Lower leg skin (tissue), 4 donors: ENCODE data around the gene SORCS2. TPM values are rescaled to one million over a fixed set of nuclear protein-coding genes. Genes with fewer than 3 reads are reported as not detected.

Experiments
- DNase-seq, 2 donors: peaks; one replicate each; pipeline ENCODE4 v3.0.0-alpha.2; 2019; ENCODE audit warnings: low spot score in 2 of 2
- H3K4me3 ChIP-seq: fragments of 200-600 bp; sonication (generic); 2 replicates; pipeline ENCODE4 v1.5.1; 2017; ENCODE audit warnings: mild to moderate bottlenecking, low read depth; ENCODE audit not compliant: poor library complexity, severe bottlenecking
- POLR2A ChIP-seq, 2 donors: fragments of 450-650 bp; IDR thresholded peaks; one replicate each; pipeline ENCODE4 v1.6.1; 2016 to 2017; ENCODE audit warnings: antibody characterized with exemption in 2 of 2, mild to moderate bottlenecking in 1 of 2, moderate library complexity in 1 of 2
- WGBS, 2 donors: methylation state at CpG; one replicate each; pipeline ENCODE4 v1.1.5; 2018; 5-methylcytosine and 5-hydroxymethylcytosine counted together
- intact Hi-C: fragments of 100-400 bp; cut with DNase I; formaldehyde crosslinking; loops from one replicate; pipeline ENCODE4 v1.15.0; 2023; ENCODE audit warnings: low total_unique reads
- total RNA-seq, 4 donors: library from RNA; depleted of rRNA; stranded (reverse); fragments of >200 nt; gene quantifications; one replicate each; pipeline ENCODE4 v1.1.0, GENCODE V29; 2016
- TF ChIP-seq, protein P1 (sequence below), 3 donors: fragments of 450-650 bp; IDR thresholded peaks; one replicate each; pipeline ENCODE4 v1.5.1; 2016; ENCODE audit warnings: antibody characterized with exemption in 3 of 3, mild to moderate bottlenecking in 3 of 3, moderate library complexity in 2 of 3

Gene SORCS2
- total RNA-seq, 4 donors from 2014 or later, result 1.1 to 6.4 (median 1.5) TPM

DNA sequence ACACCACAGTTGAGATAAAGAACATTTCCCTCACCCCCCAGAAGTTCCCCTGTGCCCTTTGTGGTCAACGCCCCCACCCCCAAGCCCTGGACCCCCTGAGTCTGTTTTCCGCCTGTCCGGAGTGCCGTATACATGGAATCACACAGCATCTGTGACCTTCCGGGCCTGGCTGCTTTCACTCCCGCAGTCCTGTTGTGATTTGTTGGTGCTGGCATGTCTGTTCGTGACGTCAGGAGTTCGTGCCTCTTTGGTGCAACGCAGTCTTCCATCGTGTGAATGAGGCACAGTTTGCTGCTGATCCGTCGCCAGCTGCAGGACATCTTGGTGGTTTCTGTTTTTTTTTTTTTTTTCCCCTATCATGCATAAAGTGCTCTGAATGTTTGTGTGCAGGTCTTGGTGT, 180.3 kb downstream of the SORCS2 start:
- no peak for DNase-seq
- H3K4me3 ChIP-seq, result no peak overlapping the region
- no peak for TF ChIP-seq POLR2A (IDR thresholded peaks at IDR 0.05)
- TF ChIP-seq, protein P1, sequence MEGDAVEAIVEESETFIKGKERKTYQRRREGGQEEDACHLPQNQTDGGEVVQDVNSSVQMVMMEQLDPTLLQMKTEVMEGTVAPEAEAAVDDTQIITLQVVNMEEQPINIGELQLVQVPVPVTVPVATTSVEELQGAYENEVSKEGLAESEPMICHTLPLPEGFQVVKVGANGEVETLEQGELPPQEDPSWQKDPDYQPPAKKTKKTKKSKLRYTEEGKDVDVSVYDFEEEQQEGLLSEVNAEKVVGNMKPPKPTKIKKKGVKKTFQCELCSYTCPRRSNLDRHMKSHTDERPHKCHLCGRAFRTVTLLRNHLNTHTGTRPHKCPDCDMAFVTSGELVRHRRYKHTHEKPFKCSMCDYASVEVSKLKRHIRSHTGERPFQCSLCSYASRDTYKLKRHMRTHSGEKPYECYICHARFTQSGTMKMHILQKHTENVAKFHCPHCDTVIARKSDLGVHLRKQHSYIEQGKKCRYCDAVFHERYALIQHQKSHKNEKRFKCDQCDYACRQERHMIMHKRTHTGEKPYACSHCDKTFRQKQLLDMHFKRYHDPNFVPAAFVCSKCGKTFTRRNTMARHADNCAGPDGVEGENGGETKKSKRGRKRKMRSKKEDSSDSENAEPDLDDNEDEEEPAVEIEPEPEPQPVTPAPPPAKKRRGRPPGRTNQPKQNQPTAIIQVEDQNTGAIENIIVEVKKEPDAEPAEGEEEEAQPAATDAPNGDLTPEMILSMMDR (IDR thresholded peaks at IDR 0.05), result no peak
- 79 to 87% methylated on average over 13 of the region's 13 CpGs for WGBS, 2 donors
- intact Hi-C loops, result no loop called here

DNA sequence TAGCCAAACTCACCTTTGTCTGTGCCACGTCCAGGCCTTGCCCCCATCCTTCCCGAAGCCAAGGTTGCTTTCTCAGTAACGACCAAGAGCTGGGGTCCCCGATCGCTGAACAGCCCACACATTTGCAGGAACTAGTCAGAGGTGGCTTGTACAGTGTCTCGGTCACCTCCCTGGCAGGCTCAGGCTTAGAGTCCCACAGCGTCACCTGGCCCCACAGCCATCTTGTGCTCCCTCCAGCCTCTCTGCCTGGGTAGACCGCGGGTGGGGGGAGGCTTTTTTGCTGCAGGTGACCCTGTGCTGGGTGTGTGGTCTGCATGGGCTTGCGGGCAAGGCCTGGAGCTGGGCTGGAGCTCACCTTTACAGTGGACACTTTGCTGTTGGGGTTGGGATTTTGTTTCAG, 182.2 kb downstream of the SORCS2 start:
- no peak for DNase-seq
- TF ChIP-seq, protein P1 (IDR thresholded peaks at IDR 0.05), result no peak
- no peak for TF ChIP-seq POLR2A (IDR thresholded peaks at IDR 0.05)
- no peak overlapping the region for H3K4me3 ChIP-seq
- 93 to 97% methylated on average over 9 to 10 of the region's 10 CpGs for WGBS, 2 donors
- intact Hi-C loops, result no loop called here

DNA sequence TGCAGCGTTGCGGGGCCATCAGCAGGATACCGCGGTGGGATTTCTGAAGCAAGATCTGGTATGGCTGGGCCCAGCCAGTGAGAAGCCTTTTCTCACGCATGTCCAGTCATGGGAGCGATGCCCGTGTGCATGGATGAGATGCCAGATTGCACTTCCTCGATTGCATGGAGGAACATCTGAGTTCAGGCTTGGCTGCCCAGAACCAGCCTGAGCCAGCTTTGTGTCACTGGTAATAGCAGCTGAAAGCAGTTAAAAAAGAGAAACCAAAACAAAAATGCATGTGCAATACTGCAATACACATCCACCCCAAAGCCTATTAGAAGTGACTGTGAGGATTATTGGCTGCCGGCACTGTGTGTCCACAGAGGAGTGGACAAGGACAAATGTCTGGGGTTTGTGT, 183.1 kb downstream of the SORCS2 start:
- peak in 1 of 2 donors; percentile 22 for DNase-seq
- no peak overlapping the region for H3K4me3 ChIP-seq
- TF ChIP-seq, protein P1 (IDR thresholded peaks at IDR 0.05), result no peak
- TF ChIP-seq POLR2A (IDR thresholded peaks at IDR 0.05), result no peak
- WGBS, 2 donors, result 56 to 89% methylated on average over 7 to 9 of the region's 9 CpGs
- intact Hi-C loops, result no loop called here

DNA sequence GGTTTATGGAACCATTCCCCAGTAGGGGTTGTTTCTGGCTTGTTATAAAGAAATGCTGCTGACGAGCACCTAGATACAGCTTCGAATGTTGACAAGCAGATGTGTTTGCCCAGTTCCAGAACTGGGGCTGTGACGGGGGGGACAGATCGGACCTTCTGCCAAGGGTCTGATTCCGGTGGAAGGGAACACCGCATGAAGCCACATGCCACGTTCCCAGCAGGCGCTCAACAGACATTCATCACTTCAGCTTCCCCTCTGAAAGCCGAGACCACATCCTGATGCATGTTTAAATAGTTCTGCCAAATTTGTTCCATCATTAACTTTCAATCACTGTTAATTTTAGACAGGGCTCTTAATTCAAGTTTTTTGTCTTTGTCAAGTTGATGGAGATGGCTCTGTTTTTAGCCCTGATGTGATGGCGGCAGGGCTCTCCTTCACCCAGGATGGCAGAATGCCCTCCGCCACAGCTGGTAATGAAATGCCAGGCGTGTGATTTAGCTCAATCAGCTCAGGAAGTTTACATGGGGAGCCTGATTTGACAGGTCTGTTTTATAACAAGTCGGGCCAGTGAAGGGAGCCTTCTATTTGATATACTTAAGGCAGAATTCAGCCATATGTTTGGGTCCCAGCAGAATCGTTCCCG, 185.0 kb downstream of the SORCS2 start:
- no peak for DNase-seq
- WGBS, 2 donors, result 58 to 63% methylated on average over 15 of the region's 15 CpGs
- H3K4me3 ChIP-seq, result no peak overlapping the region
- TF ChIP-seq POLR2A (IDR thresholded peaks at IDR 0.05), result no peak
- TF ChIP-seq, protein P1 (IDR thresholded peaks at IDR 0.05), result no peak
- intact Hi-C loops, result no loop called here

DNA sequence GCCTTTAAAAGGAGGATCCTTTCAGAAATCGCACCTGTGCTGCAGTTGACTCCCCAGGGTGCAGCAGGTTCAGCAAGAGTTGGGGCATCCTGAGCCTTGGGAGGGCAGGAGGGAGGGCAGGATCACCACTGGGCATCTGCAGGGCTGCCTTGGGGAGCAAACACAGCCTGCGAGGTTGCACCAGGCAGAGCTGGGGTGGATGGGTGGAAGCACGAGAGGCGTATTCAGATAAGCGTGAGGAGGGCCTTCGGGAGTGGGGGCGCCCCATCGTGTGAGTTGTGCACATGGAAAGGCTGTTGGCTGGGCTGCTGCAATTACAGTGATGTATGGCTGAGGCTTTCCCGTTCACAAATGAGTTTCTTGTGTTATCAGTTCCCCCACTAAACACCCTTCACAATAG, 186.8 kb downstream of the SORCS2 start:
- no peak for DNase-seq
- H3K4me3 ChIP-seq, result no peak overlapping the region
- WGBS, 2 donors, result 86 to 88% methylated on average over 9 of the region's 9 CpGs
- intact Hi-C loops, result no loop called here
- no peak for TF ChIP-seq POLR2A (IDR thresholded peaks at IDR 0.05)
- TF ChIP-seq, protein P1 (IDR thresholded peaks at IDR 0.05), result no peak

DNA sequence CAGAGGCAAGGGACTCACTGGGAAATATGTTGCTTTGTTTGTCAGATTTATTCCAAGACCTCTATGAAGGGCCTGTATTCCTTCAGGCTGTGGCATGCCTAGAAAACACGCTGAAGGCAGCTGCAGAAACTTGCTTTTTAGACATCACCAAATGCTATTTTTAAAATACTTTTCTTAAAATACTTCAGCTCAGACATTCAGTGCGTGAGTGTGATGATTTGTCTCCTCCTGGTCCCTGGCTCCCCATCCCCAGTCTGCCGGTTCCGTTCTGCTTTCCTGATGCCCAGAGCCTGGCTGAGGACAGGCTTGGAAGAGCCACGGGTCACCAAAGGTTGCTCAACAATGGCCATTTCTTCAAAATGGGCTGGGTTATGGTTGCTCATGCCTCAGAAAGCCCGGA, 187.4 kb downstream of the SORCS2 start:
- no peak for DNase-seq
- 63 to 74% methylated on average over 6 of the region's 6 CpGs for WGBS, 2 donors
- H3K4me3 ChIP-seq, result no peak overlapping the region
- intact Hi-C loops, result no loop called here
- no peak for TF ChIP-seq POLR2A (IDR thresholded peaks at IDR 0.05)
- TF ChIP-seq, protein P1 (IDR thresholded peaks at IDR 0.05), result no peak
